ENCODE results near the gene TSEN34. TPM values are rescaled to one million over a fixed set of nuclear protein-coding genes. Genes with fewer than 3 reads are reported as not detected.
"Not testable (repeated sequence)": the region's sequence is repeated elsewhere in the genome, so short reads cannot be mapped to it uniquely, and the experiment has no call there.

Gene TSEN34
- total RNA-seq, 1 donor from 2014 or later: 52.3 TPM

- TF ChIP-seq CTCF (IDR thresholded peaks at IDR 0.05) (no peak), POLR2AphosphoS5 (IDR thresholded peaks at IDR 0.05; ENCODE audit: insufficient read depth in 1 of 2, low read depth in 1 of 2) (no peak), POLR2A (IDR thresholded peaks at IDR 0.05) (no peak)
- no peaks in the 10 kb centered on the region for H3K27me3 ChIP-seq
- DNase-seq (ENCODE audit: extremely low spot score in 2 of 2): no peak
- H3K4me1 ChIP-seq: peaks cover 74% of the 10 kb centered on the region
- no peak overlapping the region for H3K27ac ChIP-seq
- intact Hi-C loops (cut with DNase I): no loop called here
- H3K36me3 ChIP-seq: peaks cover 0 to 68% of the 10 kb centered on the region in 2 donors
- no peaks in the 10 kb centered on the region for H3K9me3 ChIP-seq
- no peak overlapping the region for H3K4me3 ChIP-seq
These were observed 13.8 kb downstream of the TSEN34 start for GRCh38 chr19:54204767-54205468.

- Histone ChIP-seq H3K36me3 (peaks cover 0 to 68% of the 10 kb centered on the region in 2 donors), H3K9me3 (no peaks in the 10 kb centered on the region), H3K27ac (no peak overlapping the region), H3K27me3 (no peaks in the 10 kb centered on the region), H3K4me1 (peaks cover 82% of the 10 kb centered on the region), H3K4me3 (no peak overlapping the region)
- TF ChIP-seq POLR2AphosphoS5 (IDR thresholded peaks at IDR 0.05; ENCODE audit: insufficient read depth in 1 of 2, low read depth in 1 of 2): no peak
- no peak for TF ChIP-seq POLR2A (IDR thresholded peaks at IDR 0.05)
- no peak for TF ChIP-seq CTCF (IDR thresholded peaks at IDR 0.05)
- DNase-seq (ENCODE audit: extremely low spot score in 2 of 2): no peak
- intact Hi-C loops (cut with DNase I): no loop called here
These were observed 15.1 kb downstream of the TSEN34 start for GRCh38 chr19:54206030-54206830.

- H3K4me1 ChIP-seq: peaks cover 77% of the 10 kb centered on the region
- H3K4me3 ChIP-seq: no peak overlapping the region
- peaks cover 0 to 64% of the 10 kb centered on the region in 2 donors for H3K36me3 ChIP-seq
- DNase-seq (ENCODE audit: extremely low spot score in 2 of 2): no peak
- no peaks in the 10 kb centered on the region for H3K9me3 ChIP-seq
- no peak overlapping the region for H3K27ac ChIP-seq
- H3K27me3 ChIP-seq: no peaks in the 10 kb centered on the region
- intact Hi-C loops (cut with DNase I): no loop called here
- TF ChIP-seq CTCF (IDR thresholded peaks at IDR 0.05) (no peak), POLR2A (IDR thresholded peaks at IDR 0.05) (no peak), POLR2AphosphoS5 (IDR thresholded peaks at IDR 0.05; ENCODE audit: insufficient read depth in 1 of 2, low read depth in 1 of 2) (no peak)
These were observed 15.7 kb downstream of the TSEN34 start for GRCh38 chr19:54206831-54207177.

GRCh38 chr19:54207193-54207592, 16.1 kb downstream of the TSEN34 start:
- DNase-seq (ENCODE audit: extremely low spot score in 2 of 2); intact Hi-C loops (cut with DNase I); H3K9me3 ChIP-seq; H3K27me3 ChIP-seq; H3K4me3 ChIP-seq: not testable (repeated sequence)
- Histone ChIP-seq H3K27ac (peak overlapping the region; percentile 29), H3K4me1 (peaks cover 73% of the 10 kb centered on the region), H3K36me3 (peaks cover 0 to 62% of the 10 kb centered on the region in 2 donors)

GRCh38 chr19:54207676-54207982, 16.5 kb downstream of the TSEN34 start:
- Histone ChIP-seq H3K27ac (peak overlapping the region; percentile 29), H3K36me3 (peaks cover 0 to 57% of the 10 kb centered on the region in 2 donors), H3K9me3 (no peaks in the 10 kb centered on the region), H3K4me3 (no peak overlapping the region), H3K4me1 (peaks cover 69% of the 10 kb centered on the region), H3K27me3 (no peaks in the 10 kb centered on the region)
- DNase-seq (ENCODE audit: extremely low spot score in 2 of 2): no peak
- TF ChIP-seq CTCF (IDR thresholded peaks at IDR 0.05) (no peak), POLR2AphosphoS5 (IDR thresholded peaks at IDR 0.05; ENCODE audit: insufficient read depth in 1 of 2, low read depth in 1 of 2) (no peak), POLR2A (IDR thresholded peaks at IDR 0.05) (no peak)
- intact Hi-C loops (cut with DNase I): no loop called here
